GM18508 (cell line): ENCODE data around the gene PDE11A.

Experiments
- ATAC-seq: cut with Tn5 transposase; IDR thresholded peaks from one replicate; pipeline ENCODE4 v1.9.1; 2021; ENCODE audit warnings: moderate number of reproducible peaks; ENCODE audit not compliant: insufficient read depth, unreplicated experiment

Gene PDE11A

DNA sequence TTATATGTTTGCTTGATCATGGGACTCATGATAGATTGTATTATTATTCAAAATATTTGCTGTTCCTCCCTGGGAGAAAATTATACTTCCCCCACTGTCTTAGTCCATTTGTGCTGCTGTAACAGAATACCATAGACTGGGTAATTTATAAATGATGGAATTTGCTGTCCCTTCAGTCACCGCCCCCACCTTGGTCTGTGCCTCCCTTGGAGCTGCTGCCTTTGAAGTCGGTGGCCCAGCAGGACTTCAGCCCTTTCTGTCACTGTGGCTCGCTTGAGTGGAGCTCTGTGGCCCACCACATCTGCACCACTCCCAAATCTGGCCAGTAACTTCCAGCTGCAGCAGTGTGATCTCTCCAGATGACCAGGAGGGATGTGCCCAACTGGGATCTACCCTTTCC is 479.2 kb downstream of the PDE11A start:
- no peak for ATAC-seq

DNA sequence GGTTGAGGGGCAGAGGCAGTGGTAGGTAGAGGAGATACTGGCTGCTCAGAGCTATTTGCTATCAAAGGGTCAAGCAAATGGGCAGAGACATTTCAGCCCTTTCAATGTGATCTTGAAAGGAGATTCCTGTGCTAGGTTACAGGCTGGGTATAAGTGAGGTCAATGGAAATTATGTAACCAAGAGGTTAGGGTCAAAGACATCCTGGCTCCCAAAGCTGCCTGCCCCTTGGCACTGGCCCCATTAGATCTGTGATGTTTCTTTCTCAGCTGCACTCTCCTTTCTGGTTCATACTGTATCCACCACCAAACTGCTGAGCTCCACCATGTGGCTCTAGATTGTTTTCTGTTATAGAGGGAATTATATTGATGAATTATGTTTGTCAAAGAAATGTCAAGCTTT is 479.6 kb downstream of the PDE11A start:
- ATAC-seq, result no peak

DNA sequence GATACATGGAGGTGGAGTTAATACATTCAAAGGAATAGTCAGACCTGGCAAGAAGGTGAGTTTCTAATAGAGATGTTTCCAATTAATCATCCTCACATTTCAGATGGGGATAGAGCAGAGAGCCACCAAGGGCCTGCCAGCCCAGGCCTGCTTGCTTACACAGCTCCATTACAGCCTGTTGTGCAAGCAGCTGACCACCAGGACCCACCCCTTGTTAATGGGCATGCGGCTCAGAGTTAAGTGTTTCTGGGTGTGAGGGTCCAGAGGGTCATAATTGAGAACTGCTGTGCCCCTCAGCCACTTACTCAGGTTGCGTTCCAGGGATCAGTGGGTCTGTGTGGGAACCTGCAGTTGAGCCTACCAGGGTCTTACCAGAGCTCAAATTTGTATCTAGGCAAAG is 480.2 kb downstream of the PDE11A start:
- no peak for ATAC-seq

DNA sequence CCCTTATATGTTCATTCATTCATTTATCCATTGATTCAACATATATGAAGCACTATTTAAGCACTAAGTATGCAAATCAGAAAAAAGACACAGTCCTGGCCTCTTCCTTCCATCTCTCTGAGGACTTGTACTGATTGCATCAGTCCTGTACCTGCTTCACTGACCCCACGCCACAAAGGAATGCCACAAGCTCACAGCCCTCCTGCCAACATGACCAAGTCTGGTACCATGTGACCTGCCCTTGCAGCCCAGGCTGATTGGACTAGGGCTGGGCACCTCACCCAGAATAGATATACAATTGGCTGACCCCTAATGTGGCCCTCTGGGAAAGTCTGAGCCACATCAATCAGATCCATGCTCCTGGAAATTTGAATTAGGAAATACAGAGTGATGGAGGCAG is 483.4 kb downstream of the PDE11A start:
- ATAC-seq, result no peak

DNA sequence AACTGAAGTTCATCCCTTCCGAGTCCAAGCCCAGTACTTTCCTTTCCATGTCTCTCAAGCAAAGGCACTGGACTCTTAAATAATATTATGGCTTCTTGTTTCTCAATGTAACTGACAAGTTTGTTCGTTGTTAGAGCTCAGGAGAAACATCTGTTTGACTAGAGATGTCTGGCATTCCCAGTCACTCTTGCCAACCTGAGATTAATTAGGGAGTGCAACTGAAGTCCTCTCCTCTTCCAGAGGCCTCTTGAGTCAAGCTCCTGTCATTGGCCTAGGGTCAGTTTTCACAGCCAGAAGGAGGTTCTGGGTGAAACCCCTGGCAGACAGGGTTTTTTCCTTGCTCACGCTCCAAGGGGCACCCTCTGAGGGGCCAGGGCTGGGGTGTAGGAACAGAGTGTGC is 483.9 kb downstream of the PDE11A start:
- no peak for ATAC-seq

DNA sequence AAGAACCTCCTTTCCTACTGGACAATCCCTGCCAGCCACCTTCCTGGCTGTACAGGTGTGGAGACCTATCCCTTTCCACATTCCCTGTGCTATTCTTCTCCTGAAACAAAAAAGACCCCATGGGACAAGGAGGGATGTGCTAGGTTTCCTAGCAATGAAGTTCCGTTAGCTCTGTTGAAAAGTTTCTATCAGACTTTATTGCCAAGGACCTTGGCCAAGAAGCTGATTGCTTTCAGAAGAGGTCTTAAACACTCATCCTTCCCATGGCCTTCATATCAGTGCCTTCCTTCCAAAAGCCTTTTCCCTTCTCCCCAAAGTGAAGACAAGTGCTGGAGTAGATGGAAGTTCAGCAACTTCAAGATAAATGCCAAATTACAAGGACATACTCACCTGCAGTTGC is 485.2 kb downstream of the PDE11A start:
- no peak for ATAC-seq

DNA sequence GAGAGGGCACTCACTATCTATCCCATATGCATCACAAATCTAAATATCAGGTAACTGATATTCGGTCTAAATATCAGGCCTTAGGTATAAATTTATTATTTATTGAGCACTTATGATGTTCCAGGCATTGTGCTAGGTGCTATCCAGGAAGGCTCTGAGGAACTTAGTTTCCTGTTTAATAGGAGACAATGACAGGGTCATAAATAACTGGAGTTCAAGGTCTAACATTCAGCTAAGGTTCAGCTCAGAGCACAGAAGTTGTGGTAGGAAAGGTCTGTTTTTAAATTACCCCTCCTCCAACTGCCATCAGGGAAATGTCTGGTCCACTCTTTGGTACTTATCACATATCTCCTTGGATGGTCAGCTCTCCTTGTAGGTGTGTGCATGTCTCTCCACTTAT is 486.4 kb downstream of the PDE11A start:
- ATAC-seq, result no peak

DNA sequence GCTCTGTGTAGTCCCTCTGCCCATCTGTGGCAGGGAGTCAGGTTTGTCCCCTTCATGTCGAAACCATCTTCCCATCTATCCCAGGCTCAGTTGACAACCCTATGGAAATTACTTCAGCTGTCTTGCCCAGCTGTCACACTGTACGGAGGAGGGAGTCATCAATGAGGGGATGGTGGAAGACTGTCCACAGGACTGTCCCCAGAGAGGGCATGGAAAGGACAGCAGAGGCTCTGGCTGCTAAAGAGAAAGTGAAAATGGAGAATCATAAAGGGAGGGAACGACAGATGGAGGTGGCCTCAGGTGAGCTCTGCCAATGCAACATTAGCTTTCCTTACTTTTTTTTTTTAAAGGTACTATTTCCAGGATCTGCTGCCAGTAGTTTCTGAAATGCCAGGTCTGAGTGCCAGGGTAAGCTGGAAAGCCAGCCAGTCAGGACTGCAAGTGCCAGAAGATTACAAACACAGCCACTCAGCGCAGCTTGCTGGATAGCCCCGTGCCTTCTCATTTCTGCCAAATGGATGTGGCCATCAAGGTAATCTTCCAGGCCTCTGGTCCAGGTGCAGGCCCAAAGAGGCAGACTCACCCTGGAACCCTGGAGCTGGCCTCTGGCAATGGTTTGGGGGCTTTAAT is 487.2 kb downstream of the PDE11A start:
- no peak for ATAC-seq

DNA sequence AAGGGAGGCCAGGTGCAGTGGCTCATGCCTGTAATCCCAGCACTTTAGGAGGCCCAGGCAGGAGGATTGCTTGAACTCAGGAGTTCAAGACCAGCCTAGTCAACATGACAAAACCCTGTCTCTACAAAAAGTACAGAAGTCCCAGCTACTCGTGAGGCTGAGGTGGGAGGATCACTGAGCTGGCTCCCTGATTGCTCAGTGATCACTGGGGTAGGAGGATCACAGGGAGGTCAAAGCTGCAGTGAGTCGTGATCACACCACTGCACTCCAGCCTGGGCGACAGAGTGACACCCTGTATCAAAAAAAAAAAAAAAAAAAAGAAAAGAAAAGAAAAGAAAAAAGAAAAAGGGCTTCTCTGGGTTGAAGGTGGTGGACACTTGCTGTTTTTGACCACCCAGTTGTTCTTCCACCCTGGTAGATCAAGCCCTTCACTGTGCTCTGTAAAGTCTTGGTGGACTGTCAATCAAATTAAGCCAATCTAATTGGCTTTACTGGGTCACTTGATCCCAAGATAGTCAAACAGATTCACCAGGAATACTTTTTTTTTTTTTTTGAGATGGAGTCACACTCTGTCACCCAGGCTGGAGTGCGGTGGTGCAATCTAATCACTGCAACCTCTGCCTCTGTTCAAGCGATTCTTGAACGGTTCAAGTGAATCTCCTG is 488.4 kb downstream of the PDE11A start:
- no peak for ATAC-seq

DNA sequence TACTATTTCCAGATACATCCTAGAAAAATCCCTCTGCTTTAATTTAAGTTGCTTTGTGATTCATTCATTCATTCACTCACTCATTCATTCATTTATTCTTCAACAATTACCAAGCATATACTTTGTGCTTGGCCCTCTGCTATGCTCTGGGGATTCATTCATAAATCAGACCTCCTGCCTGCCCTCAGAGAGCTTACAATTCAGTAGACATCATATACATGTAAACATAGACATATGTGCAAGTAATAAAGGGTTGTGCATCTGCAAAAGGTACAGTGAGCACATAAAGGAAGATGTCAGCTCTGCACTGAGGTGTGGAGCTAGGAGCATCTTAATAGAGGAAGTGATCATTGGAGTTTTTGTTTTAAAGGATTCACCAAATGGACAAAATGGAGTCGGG is 490.6 kb downstream of the PDE11A start:
- no peak for ATAC-seq

DNA sequence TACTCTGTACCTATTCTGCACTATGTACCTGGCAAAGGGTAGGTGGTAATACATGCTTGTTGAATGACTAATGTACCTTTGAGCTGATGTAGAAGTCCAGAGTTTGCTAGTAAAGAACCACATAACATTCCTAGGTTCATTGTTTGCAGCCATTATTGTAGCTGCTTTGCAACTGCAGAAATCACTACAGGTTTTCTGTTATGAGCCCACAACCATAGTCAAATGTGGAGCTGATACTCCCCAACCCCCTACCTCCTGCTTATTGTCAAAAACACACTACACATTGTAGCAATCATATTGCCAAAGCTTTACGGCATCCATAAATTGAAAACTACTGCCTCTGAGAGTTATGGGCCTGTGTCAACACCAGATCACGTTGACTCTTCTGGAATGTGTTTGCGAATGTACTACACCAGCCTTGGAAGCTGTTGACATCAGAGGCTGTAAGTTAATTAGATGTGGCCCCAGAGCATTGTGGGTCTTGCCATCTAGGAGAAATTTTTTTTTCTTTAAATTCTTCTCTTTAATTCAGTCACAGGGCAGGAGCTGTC is 493.0 kb downstream of the PDE11A start:
- no peak for ATAC-seq

DNA sequence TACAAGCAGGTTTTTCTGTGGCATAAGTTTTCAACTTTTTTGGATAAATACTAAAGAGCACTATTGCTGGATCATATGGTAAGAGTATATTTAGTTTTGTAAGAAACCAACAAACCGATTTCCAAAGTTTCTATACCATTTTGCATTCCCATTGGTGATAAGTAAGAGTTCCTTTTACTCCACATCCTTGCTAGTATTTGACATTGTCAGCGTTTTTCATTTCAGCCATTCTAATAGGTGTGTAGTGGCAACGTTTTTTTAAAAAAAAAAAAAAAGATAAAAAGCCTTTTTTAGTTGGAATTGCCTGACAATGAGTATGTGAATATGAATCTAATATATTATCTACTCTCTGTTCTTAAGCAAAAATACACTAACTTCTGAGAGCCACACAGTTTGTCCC is 494.1 kb downstream of the PDE11A start:
- ATAC-seq, result no peak

DNA sequence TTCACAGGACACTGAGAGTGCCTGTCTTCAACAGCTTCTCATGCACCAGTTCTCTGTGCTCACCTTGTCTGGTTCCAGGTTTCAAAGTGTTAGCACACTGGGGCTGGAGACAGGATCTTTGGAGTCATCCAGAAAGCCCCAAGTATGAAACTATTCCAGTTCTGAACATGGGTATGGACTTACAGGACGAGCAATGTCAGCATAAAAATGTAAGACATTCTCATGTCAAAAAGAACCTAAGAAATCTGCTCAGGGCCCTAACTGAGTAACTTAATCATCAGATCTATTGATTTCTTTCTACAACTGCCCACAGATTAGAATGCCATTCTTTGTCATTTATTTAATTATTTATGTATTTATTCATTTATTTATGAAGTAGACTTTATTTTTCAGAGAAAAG is 495.5 kb downstream of the PDE11A start:
- ATAC-seq, result no peak

DNA sequence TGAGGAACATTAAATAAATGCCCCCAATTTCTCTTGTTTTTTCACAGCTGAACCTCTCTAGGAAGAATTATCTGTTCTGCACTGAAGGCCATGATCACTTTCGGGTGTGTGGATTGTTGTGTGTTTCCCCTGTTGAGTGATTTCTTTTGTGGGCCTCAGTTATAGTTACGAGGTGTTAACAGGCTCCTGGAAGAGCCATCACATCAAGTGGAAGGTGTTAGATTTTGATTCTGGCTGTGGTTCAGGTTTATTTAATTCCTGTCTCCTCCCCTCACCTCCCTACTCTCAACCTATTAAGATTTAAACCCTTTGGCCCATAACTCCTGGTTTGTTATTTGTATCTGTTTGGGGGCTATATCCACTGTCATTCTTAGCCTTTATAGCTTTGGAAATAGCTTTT is 497.2 kb downstream of the PDE11A start:
- no peak for ATAC-seq

DNA sequence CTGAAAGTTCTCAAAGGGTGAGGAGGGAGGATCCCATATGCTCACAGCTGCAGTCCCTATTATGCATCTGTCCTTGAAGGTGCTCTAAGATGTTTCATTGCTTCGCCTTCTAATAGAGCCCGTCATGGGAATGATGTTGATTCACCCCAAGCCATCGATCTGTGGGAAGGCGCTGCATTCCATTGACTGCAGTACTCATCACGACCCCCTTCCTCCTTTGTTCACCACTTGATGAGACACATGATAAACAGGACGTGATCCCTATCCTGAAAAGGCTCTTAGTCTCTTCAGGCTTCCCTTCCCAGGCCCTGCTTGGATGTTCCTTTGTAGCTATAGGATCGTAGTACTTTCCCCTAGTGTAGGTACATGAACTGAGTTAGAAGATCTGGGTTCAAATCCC is 498.2 kb downstream of the PDE11A start:
- ATAC-seq, result no peak
